Thyroid gland (tissue), 4 donors: ENCODE measurements around the gene YAE1. TPM values are rescaled to one million over a fixed set of nuclear protein-coding genes. Genes with fewer than 3 reads are reported as not detected.
A peak's percentile ranks its signal among the peaks of the same experiment; 100 is the strongest.

ENCODE experiments used
- DNase-seq, 2 donors: peaks; one replicate each; pipeline ENCODE4 v3.0.0-alpha.2; 2019
- H3K27ac ChIP-seq, 3 donors: fragments of 200-600 bp; sonication (generic); 1 replicate in 2 of 3; 2 replicates in 1 of 3; pipeline ENCODE4 v1.5.1; 2016 to 2019; ENCODE audit warnings: mild to moderate bottlenecking in 1 of 3, moderate library complexity in 1 of 3
- H3K27me3 ChIP-seq: fragments of 200-600 bp; sonication (generic); one replicate; pipeline ENCODE4 v1.5.1; 2019
- H3K36me3 ChIP-seq, 2 donors: fragments of 200-600 bp; sonication (generic); one replicate each; pipeline ENCODE4 v1.5.1; 2016 to 2019
- H3K4me1 ChIP-seq, 2 donors: fragments of 200-600 bp; sonication (generic); one replicate each; pipeline ENCODE4 v1.5.1; 2017 to 2019
- H3K4me3 ChIP-seq, 3 donors: fragments of 200-600 bp; sonication (generic); replicated peaks in 1 of 3; 1 replicate in 2 of 3; 2 replicates in 1 of 3; pipeline ENCODE4 v1.5.1; 2016; ENCODE audit warnings: mild to moderate bottlenecking in 1 of 3
- H3K9me3 ChIP-seq: fragments of 200-600 bp; sonication (generic); one replicate; pipeline ENCODE4 v1.5.1; 2017
- CTCF ChIP-seq, 6 experiments: fragments of 200-600 bp in 3 of 6; fragments of 450-650 bp in 3 of 6; sonication (generic) in 3 of 6; IDR thresholded peaks; one replicate each; pipeline ENCODE4 v1.5.1; 2016 to 2019; ENCODE audit warnings: antibody characterized with exemption in 6 of 6, mild to moderate bottlenecking in 2 of 6, inconsistent platforms in 1 of 6, moderate library complexity in 1 of 6
- POLR2A ChIP-seq, 2 donors: fragments of 450-650 bp; IDR thresholded peaks; one replicate each; pipeline ENCODE4 v1.6.1; 2017; ENCODE audit warnings: antibody characterized with exemption in 2 of 2, mild to moderate bottlenecking in 2 of 2, moderate library complexity in 1 of 2
- WGBS, 2 donors: methylation state at CpG; one replicate each; pipeline ENCODE4 v1.1.5; 2017; 5-methylcytosine and 5-hydroxymethylcytosine counted together
- intact Hi-C: fragments of 100-400 bp; cut with DNase I; formaldehyde crosslinking; loops from one replicate; pipeline ENCODE4 v1.15.1; 2023
- total RNA-seq, 4 donors: library from RNA; depleted of rRNA; stranded (reverse); fragments of >200 nt; gene quantifications; one replicate each; pipeline ENCODE4 v1.2.3, GENCODE V29; 2016

Gene YAE1
- total RNA-seq, 4 donors from 2014 or later = 27.1 to 59.4 (median 33.6) TPM

GRCh38 chr7:39574673-39575349 is 8.6 kb downstream of the YAE1 start:
- Histone ChIP-seq H3K4me1 (no peaks in the 10 kb centered on the region), H3K36me3 (peaks cover 11 to 12% of the 10 kb centered on the region in 2 donors), H3K27ac (no peak overlapping the region), H3K9me3 (no peaks in the 10 kb centered on the region), H3K4me3 (no peak overlapping the region), H3K27me3 (no peaks in the 10 kb centered on the region)
- intact Hi-C loops = no loop called here
- WGBS, 2 donors = 93 to 97% methylated on average over 2 of the region's 2 CpGs
- no peak for DNase-seq
- no peak for TF ChIP-seq POLR2A (IDR thresholded peaks at IDR 0.05)
- TF ChIP-seq CTCF (IDR thresholded peaks at IDR 0.05) = no peak

- Histone ChIP-seq H3K4me1 (no peaks in the 10 kb centered on the region), H3K4me3 (no peak overlapping the region), H3K36me3 (peaks cover 5% of the 10 kb centered on the region in 2 donors), H3K27ac (no peak overlapping the region), H3K27me3 (no peaks in the 10 kb centered on the region), H3K9me3 (no peaks in the 10 kb centered on the region)
- no peak for DNase-seq
- 94 to 97% methylated on average over 12 to 13 of the region's 27 CpGs for WGBS, 2 donors
- intact Hi-C loops = no loop called here
- TF ChIP-seq POLR2A (IDR thresholded peaks at IDR 0.05) (no peak), CTCF (IDR thresholded peaks at IDR 0.05) (no peak)
These were observed 11.1 kb downstream of the YAE1 start for GRCh38 chr7:39577229-39577874.

GRCh38 chr7:39580149-39580874 is 14.1 kb downstream of the YAE1 start:
- Histone ChIP-seq H3K4me1 (no peaks in the 10 kb centered on the region), H3K4me3 (no peak overlapping the region), H3K9me3 (no peaks in the 10 kb centered on the region), H3K36me3 (no peaks in the 10 kb centered on the region), H3K27ac (no peak overlapping the region), H3K27me3 (no peaks in the 10 kb centered on the region)
- intact Hi-C loops = loop anchor here (5.0 kb wide), 1 partner anchor 167 kb away; no protein-coding TSS in a partner anchor
- TF ChIP-seq POLR2A (IDR thresholded peaks at IDR 0.05) (no peak), CTCF (IDR thresholded peaks at IDR 0.05) (peak; percentile 50 to 89 (median 84))
- WGBS, 2 donors = 19 to 25% methylated on average over 8 of the region's 8 CpGs
- peak; percentile 78 to 81 for DNase-seq

GRCh38 chr7:39582536-39582935 is 16.3 kb downstream of the YAE1 start:
- H3K4me1 ChIP-seq = no peaks in the 10 kb centered on the region
- TF ChIP-seq CTCF (IDR thresholded peaks at IDR 0.05) = no peak
- no peak for TF ChIP-seq POLR2A (IDR thresholded peaks at IDR 0.05)
- no peak overlapping the region for H3K27ac ChIP-seq
- intact Hi-C loops = loop anchor here (5.0 kb wide), 1 partner anchor 165 kb away; no protein-coding TSS in a partner anchor
- no peaks in the 10 kb centered on the region for H3K9me3 ChIP-seq
- H3K27me3 ChIP-seq = no peaks in the 10 kb centered on the region
- no peak for DNase-seq
- 94 to 96% methylated on average over 2 of the region's 2 CpGs for WGBS, 2 donors
- no peaks in the 10 kb centered on the region for H3K36me3 ChIP-seq
- no peak overlapping the region for H3K4me3 ChIP-seq
